Activated CD4-positive, alpha-beta T cell treated with anti-CD3 and anti-CD28 coated beads, Interleukin-2, amount 10 ng/mL, durations not matched to agents 24 days and 14 days (primary cell): Measurements from ENCODE around the gene SRSF2. TPM values are rescaled to one million over a fixed set of nuclear protein-coding genes. Genes with fewer than 3 reads are reported as not detected.

Experiments
- DNase-seq: peaks from one replicate; pipeline ENCODE4 v3.0.0; 2022
- H3K27ac Mint-ChIP-seq: one replicate; pipeline ENCODE4 v1.8.0; 2022; ENCODE audit warnings: mild to moderate bottlenecking, mixed read lengths
- H3K27me3 Mint-ChIP-seq: one replicate; pipeline ENCODE4 v1.8.0; 2022; ENCODE audit warnings: mixed read lengths
- H3K36me3 Mint-ChIP-seq: one replicate; pipeline ENCODE4 v1.8.0; 2022; ENCODE audit warnings: low read depth, mild to moderate bottlenecking, mixed read lengths
- H3K4me1 Mint-ChIP-seq: one replicate; pipeline ENCODE4 v1.8.0; 2021; ENCODE audit warnings: mixed read lengths
- H3K4me3 Mint-ChIP-seq: one replicate; pipeline ENCODE4 v1.8.0; 2022; ENCODE audit warnings: mild to moderate bottlenecking, moderate library complexity, mixed read lengths
- H3K9me3 Mint-ChIP-seq: one replicate; pipeline ENCODE4 v1.8.0; 2021; ENCODE audit warnings: mixed read lengths
- intact Hi-C: fragments of 100-400 bp; cut with micrococcal nuclease; formaldehyde crosslinking; loops from one replicate; pipeline ENCODE4 v1.15.1; 2023
- total RNA-seq: library from RNA; stranded (reverse); gene quantifications from 2 replicates; pipeline ENCODE4 v1.2.3, GENCODE V29; 2022

The SRSF2 gene
- total RNA-seq, 1 donor from 2014 or later, result 539 TPM

DNA sequence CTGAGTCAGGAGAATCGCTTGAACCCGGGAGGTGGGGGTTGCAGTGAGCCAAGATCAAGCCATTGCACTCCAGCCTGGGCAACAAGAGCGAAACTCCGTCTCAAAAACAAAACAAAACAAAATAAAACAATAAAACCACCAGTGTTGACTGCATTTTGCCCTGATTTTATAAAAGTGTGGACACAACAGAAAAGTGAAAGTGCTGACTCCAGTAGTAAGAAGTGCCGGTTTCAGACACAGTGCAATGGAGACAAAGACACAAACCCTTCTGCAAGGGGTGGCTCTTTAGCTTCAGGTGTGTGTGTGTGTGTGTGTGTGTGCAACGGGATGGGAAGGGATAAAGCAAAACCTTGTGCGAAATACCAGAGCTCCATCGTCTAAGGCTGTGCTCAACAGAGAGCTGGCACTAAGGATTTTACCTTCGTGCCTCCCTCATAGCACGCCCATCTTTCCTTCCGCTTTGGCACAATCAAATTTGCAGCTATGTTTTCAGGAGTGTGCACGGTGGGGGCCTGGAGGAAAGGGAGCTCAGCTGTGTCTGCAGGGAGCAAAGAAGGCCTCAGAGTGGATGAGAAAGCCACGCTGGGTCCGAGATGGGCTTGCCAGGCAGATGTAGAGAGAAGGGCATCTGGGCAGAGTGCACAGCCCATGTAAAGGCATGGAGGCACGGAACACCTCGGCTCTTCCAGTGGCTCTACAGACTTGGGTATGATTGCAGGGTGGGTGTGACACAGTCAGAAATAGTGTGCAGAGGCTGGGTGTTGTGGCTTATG lies 41.9 kb downstream of the SRSF2 start:
- Mint-ChIP-seq H3K27ac (no peak overlapping the region), H3K36me3 (no peaks in the 10 kb centered on the region), H3K9me3 (no peaks in the 10 kb centered on the region), H3K27me3 (peaks cover 2% of the 10 kb centered on the region), H3K4me1 (peaks cover 4% of the 10 kb centered on the region), H3K4me3 (no peak overlapping the region)
- no peak for DNase-seq
- intact Hi-C loops, result no loop called here

DNA sequence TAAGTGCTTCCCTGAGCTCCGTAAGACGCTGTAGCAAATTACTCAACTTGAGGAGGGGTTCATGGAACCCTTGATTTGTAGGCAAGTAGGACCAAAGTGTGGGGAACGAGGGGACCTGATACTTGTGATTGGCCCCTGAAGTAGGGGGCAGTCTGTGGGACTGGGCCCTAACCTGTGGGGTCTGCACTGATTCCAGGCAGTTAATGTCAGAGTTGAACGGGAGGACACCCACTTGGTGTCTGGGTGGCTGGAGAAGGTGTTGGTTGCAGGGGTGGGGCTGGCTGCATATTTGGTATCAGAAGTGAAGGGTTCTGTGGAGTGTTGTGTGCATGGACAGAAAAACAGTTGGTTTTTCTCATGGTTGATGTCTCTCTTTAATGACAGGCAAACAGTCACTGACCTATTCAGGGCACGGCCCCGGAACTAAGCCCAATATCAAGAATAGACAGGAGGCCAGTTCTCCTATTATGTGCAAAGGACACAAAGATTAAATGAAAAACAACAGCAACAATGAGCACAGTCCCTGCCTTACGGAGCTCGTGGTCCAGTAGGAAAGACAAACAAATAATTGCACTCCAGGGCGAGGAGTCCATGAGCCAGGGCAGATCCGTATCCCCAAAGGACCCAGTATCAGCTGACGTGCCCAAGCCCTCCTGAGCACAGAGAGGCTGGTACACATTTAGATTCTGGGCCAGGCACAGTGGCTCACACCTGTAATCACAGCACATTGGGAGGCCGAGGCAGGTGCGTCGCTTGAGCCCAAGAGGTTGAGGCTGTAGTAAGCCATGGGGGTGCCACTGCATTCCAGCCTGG lies 45.5 kb downstream of the SRSF2 start:
- H3K9me3 Mint-ChIP-seq, result no peaks in the 10 kb centered on the region
- H3K4me3 Mint-ChIP-seq, result no peak overlapping the region
- peaks cover 6% of the 10 kb centered on the region for H3K4me1 Mint-ChIP-seq
- peaks cover 5% of the 10 kb centered on the region for H3K27me3 Mint-ChIP-seq
- intact Hi-C loops, result no loop called here
- no peak for DNase-seq
- H3K27ac Mint-ChIP-seq, result no peak overlapping the region
- no peaks in the 10 kb centered on the region for H3K36me3 Mint-ChIP-seq

DNA sequence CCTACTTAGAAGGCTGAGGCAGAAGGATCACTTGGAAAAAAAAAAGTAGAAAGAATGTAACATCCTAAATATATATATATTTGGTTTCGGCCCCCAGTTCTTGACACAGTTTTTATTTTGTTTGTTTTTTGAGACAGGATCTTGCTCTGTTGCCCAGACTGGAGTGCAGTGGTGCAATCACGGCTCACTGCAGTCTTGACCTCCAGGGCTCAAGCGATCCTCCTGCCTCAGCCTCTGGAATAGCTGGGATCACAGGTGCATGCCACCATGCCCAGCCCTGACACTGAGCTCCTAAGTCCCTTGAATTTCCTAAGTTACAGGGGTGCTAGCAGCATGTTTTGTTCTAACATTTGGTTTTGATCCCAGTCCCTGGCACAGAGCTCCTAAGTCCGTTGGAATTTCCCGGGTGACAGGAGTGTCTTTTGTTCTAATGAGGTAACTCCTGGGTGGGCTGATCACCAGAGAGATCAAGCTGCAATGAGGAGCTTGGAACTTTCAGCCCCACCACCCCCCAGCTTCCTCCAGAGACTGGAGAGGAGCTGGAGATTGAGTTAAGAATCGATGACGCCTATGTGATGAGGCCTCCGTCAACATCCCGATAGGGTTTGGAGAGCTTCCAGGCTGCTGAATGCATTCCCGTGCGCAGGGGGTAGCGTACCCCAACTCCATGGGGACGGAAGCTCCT lies 46.4 kb downstream of the SRSF2 start:
- no peaks in the 10 kb centered on the region for H3K9me3 Mint-ChIP-seq
- H3K4me1 Mint-ChIP-seq, result peaks cover 5% of the 10 kb centered on the region
- intact Hi-C loops, result no loop called here
- DNase-seq, result no peak
- H3K36me3 Mint-ChIP-seq, result no peaks in the 10 kb centered on the region
- no peak overlapping the region for H3K27ac Mint-ChIP-seq
- H3K27me3 Mint-ChIP-seq, result peaks cover 3% of the 10 kb centered on the region
- no peak overlapping the region for H3K4me3 Mint-ChIP-seq

DNA sequence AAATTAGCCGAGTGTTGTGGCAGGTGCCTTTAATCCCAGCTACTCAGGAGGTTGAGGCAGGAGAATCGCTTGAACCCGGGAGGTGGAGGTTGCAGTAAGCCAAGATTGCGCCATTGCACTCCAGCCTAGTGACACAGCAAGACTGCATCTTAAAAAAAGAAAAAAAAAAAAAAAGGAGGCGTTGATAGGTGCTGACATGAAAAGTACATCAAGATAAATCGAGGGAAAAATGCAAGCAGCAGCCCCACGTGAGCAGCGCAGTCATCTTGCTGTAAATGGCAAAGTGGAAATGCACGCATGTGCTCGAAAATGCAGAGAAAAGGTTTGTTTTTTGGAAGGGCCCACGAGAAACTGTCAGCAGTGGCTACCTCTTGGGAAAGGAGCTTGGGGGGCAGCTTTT lies 47.3 kb downstream of the SRSF2 start:
- Mint-ChIP-seq H3K9me3 (no peaks in the 10 kb centered on the region), H3K4me3 (no peak overlapping the region), H3K27ac (no peak overlapping the region), H3K36me3 (no peaks in the 10 kb centered on the region), H3K27me3 (peaks cover 3% of the 10 kb centered on the region), H3K4me1 (peaks cover 2% of the 10 kb centered on the region)
- intact Hi-C loops, result no loop called here
- no peak for DNase-seq

DNA sequence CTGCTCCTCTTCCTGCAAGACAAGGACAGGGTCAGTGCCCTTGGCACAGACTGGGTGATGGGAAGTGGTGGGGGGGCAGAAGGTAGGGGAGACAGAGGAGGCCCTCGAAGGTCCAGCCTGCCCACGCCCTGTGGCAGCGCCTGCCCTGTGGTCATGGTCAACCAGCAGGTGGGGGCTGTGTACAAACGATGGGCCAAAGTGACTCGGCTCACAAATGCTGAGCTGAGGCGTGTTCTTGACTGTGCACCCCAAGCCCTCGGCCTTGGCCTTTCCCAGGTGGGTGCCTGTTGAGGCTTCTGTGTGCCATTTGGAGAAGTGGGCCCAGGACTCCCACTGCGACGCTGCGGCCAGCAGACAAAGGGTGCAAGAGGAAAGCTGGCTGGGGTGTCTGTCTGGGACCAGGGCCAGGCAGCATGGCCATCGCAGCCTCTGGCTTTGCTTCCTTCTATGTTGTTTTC lies 48.9 kb downstream of the SRSF2 start:
- peaks cover 2% of the 10 kb centered on the region for H3K4me1 Mint-ChIP-seq
- no peak for DNase-seq
- no peaks in the 10 kb centered on the region for H3K36me3 Mint-ChIP-seq
- intact Hi-C loops, result no loop called here
- H3K27me3 Mint-ChIP-seq, result peaks cover 3% of the 10 kb centered on the region
- no peak overlapping the region for H3K27ac Mint-ChIP-seq
- H3K9me3 Mint-ChIP-seq, result no peaks in the 10 kb centered on the region
- H3K4me3 Mint-ChIP-seq, result no peak overlapping the region

DNA sequence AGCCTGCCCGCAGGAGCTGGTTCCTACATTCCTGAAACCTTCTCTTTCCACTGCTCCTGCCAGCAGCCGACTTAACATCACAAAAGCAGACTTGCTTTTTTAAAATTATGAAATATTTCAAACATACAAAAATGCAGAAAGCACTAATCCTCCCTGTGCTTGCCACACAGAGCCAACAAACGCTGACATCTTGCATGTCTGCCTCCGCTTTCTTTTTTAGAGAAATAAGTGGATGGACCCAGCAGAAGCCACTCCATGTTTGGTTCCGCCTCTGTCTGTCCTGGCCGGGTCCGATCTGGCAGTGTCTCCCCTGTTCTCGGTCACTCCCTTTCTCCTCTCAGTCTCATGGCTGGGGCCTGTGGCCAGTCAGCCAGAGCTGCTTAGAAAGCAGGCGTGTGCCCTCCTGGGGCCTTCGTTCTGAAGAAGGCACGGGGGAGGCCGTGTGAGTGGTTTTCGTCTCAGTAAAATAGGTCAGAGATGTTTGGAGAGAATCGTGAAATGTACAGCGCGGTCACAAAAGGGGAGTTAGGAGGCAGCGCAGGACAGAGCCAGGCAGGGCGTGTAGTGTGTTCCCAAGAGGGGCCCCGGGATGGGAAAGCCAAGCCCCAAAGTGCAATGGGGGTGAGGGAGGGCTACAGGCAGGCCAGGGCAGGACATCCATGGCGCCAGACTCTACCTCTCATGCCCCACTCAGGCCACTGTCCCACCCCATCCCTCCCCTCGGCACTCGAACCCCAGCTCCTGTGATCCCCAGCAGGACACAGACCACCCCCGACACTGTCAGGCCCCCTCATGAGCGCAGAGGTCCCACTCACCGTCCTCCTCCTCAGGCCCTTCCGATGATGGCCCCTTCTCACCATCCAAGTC lies 49.6 kb downstream of the SRSF2 start:
- intact Hi-C loops, result no loop called here
- Mint-ChIP-seq H3K36me3 (no peaks in the 10 kb centered on the region), H3K4me1 (peaks cover 2% of the 10 kb centered on the region), H3K27me3 (peaks cover 3% of the 10 kb centered on the region), H3K4me3 (no peak overlapping the region), H3K27ac (no peak overlapping the region), H3K9me3 (no peaks in the 10 kb centered on the region)
- no peak for DNase-seq

DNA sequence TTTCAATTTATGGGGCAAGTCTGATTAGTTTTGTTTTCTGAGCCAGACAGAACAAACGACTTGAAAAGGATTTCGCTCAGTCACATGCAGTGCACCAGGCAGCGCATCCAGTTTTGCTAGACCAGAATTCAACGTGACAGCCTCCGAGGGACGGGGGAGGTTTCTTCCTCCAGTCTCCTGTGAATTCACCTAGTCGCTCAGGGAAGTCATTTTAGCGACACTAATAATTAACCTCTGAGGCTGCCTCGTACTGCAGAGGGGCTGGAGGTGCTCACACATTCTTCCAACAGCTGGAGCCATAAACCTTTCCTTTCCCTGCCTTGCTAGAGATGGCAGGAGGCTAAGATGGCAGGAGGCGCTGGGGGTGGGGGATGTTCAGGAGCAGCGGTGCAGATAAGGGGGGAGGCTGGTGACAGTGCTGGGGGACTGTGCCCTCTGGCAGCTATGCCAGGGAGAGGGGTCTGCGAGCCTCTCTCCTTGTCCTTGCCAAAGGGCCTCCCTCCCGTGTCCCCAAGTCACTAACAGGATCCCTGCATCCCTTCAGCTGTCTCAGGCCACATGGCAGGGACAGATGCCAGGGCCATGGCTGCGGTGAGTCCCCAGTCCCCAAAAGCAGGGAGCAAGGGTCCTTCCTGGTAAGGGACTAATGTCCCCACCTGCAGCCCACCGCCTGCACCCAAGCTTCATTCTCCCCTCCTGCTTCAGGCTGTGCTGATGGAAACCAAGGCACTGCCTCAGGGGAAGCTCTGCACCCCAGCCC lies 50.4 kb downstream of the SRSF2 start:
- H3K27me3 Mint-ChIP-seq, result peaks cover 3% of the 10 kb centered on the region
- H3K27ac Mint-ChIP-seq, result no peak overlapping the region
- no peaks in the 10 kb centered on the region for H3K36me3 Mint-ChIP-seq
- peaks cover 2% of the 10 kb centered on the region for H3K4me1 Mint-ChIP-seq
- intact Hi-C loops, result no loop called here
- no peaks in the 10 kb centered on the region for H3K9me3 Mint-ChIP-seq
- no peak for DNase-seq
- H3K4me3 Mint-ChIP-seq, result no peak overlapping the region

DNA sequence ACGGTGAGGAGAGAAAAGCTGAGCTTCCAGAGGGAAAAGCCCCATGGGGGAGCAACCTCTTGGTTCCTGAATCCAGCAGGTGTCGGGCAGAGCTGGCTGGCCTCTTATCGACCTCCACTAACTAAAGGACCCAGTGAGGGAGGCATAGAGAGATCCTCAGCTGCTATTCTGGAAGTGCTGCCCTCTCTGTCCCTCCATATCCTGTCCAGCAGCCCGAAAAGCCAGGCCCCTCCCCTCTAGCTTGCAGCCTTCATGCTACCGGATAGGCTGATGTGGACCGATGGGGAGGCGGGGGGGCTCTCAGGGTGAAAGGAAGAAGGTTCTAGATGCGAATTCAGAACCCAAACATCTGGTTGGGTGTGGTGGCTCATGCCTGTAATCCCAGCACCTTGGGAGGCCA lies 51.3 kb downstream of the SRSF2 start:
- no peak overlapping the region for H3K27ac Mint-ChIP-seq
- H3K36me3 Mint-ChIP-seq, result no peaks in the 10 kb centered on the region

DNA sequence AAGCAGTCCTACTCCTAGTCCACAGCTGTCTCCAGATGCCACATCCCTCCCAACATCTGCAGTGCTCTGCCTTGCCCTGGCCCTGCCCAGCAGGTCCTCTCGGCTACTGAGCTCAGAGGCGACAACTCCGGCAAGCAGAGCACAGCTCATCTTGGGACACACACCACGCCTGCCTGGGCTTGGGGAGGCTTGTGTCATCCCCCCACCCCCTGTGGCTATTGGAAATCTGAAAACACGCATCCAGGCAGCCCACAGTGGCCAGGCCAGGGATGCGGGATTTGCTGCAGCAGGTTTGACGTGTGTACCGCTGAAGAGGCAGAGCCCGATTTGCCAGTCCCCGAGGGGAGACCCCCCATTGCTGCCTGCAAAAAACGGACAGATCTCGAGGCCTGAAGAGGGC lies 51.8 kb downstream of the SRSF2 start:
- intact Hi-C loops, result no loop called here
- Mint-ChIP-seq H3K27ac (no peak overlapping the region), H3K4me1 (peaks cover 4% of the 10 kb centered on the region), H3K9me3 (no peaks in the 10 kb centered on the region), H3K27me3 (peaks cover 6% of the 10 kb centered on the region), H3K4me3 (no peak overlapping the region), H3K36me3 (no peaks in the 10 kb centered on the region)
- DNase-seq, result no peak

More for the DNA sequence above, 51.3 kb downstream of the SRSF2 start:
- no peak for DNase-seq
- peaks cover 4% of the 10 kb centered on the region for H3K4me1 Mint-ChIP-seq
- no peaks in the 10 kb centered on the region for H3K9me3 Mint-ChIP-seq
- H3K4me3 Mint-ChIP-seq, result no peak overlapping the region
- peaks cover 6% of the 10 kb centered on the region for H3K27me3 Mint-ChIP-seq
- intact Hi-C loops, result no loop called here

DNA sequence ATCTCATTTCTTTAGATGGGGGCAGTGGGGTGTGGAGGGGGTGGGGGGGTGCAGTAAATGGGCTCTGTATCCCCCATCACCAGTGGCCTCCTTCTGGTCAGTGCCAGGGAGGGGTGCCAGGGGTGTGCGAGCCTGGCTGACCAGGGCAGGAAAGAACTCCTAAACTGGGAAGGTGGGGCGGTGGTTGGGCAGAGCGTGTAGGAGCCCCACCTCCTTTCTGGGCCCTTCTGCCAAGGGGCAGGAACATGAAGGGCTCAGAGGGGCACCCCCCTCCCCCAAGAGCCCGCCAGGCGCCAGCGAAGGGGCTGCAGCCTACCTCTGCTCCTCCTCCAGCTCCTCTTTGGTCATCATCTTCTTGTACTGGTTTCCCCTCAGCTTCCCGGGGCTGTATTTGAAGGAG lies 52.4 kb downstream of the SRSF2 start:
- intact Hi-C loops, result no loop called here
- H3K4me1 Mint-ChIP-seq, result peaks cover 4% of the 10 kb centered on the region

More for the DNA sequence above, 52.4 kb downstream of the SRSF2 start:
- DNase-seq, result no peak
- Mint-ChIP-seq H3K36me3 (no peaks in the 10 kb centered on the region), H3K27ac (no peak overlapping the region), H3K27me3 (peaks cover 6% of the 10 kb centered on the region), H3K9me3 (no peaks in the 10 kb centered on the region), H3K4me3 (no peak overlapping the region)
